Measurements from ENCODE around the gene SEMA4D.

GRCh38 chr9:89370593-89370992 lies 127.3 kb downstream of the SEMA4D start:
- TF ChIP-seq CTCF (conservative IDR thresholded peaks at IDR 0.05; ENCODE audit: low read length) = no peak
- TF ChIP-seq EZH2phosphoT487 (IDR thresholded peaks at IDR 0.05; ENCODE audit: borderline replicate concordance) = no peak
